H54 (cell line): ENCODE measurements around the gene ROGDI.

Experiments used
- DNase-seq: peaks from one replicate; pipeline ENCODE4 v3.0.0; 2011; ENCODE audit warnings: low spot score, mixed read lengths; ENCODE audit not compliant: insufficient read length
- FAIRE-seq: peaks from 3 replicates; lab custom pipeline; 2011; peaks lifted over from hg19 to GRCh38; lab: Jason Lieb, UNC
- POLR2A ChIP-seq: IDR thresholded peaks from 2 replicates; pipeline ENCODE4 v1.6.1; 2011; ENCODE audit warnings: low read depth, mild to moderate bottlenecking, low read length

The ROGDI gene, protein sequence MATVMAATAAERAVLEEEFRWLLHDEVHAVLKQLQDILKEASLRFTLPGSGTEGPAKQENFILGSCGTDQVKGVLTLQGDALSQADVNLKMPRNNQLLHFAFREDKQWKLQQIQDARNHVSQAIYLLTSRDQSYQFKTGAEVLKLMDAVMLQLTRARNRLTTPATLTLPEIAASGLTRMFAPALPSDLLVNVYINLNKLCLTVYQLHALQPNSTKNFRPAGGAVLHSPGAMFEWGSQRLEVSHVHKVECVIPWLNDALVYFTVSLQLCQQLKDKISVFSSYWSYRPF

DNA sequence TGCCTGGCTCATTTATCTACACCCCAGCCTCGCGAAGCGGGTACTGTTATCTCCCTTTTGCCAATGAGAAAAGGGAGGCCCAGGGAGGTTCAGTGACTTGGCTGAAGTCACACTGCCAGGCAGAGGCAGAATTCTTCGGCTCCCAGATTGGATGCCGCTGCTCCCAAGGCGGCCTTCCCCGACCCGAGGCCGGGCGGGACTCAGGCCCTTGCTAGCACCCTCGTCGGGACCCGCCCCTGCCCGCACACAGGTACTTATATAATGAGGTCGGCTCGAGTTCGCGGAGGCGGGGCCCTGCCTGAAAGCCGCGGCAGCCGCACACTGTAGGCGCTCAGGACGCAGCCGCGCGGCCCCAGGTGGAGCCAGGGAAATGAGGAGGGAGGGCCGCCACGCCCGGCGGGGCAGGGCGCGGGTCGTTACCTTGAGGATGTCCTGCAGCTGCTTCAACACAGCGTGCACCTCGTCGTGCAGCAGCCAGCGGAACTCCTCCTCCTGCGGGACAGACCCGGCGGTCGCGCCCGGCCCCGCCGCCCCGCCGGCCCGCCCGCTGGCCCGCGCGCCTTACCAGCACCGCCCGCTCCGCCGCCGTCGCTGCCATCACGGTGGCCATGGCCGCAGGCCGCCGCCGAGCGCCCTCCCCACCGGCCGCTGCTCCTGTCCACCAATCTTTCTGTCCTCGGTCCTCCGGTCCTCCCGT lies at the start of gene ROGDI:
ROGDI (minus strand) TSS at position 672 of the 697 bp plus-strand sequence; CDS start at position 610, 62 bp downstream.
- FAIRE-seq (no peak), DNase-seq (peak; percentile 70)
- peak; percentile 28 for TF ChIP-seq POLR2A

- FAIRE-seq (no peak), DNase-seq (no peak)
- TF ChIP-seq POLR2A: no peak
Observed at GRCh38 chr16:4850211-4850610, 47.8 kb upstream of the ROGDI start.

DNA sequence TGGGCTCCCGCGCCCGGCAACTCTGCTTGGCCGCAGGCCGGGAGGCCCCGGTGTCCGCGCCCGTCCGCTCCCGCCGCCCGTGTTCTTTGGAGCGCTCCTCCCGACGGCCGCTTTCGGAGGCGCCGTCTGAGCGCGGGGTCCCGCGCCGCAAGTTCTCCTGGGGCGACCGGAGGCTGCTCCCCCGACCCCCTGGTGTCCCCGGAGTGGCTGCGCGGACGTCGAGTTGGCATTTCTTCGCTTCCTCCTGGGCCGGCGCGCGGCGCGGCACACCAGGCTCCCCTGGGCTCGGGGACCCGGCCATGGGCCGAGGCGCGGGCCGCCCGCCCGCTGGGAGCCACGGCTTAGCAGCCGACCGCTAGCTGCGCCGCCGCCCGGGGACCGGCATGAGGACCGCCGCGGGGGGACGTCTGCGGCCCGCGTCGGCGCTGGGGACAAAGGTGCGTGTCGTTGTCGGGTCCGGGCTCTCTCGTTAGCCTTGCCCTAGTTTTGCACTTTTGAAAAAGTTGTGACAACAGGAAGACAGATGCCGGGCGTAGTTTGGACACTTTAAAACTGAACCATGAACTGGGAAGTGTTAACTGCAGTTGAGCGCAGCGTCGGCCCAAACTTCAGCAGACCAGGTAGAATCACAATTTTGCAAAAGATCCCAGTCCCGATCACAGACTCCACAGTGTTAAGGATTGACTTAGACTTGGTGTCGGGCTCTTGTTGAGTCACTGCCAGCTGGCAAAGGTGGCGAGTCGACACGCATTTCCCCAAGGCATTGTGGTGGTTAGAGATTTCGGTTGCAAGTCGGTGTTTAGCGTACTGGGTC lies 45.5 kb upstream of the ROGDI start:
- TF ChIP-seq POLR2A: no peak
- DNase-seq (peak; percentile 28), FAIRE-seq (peak; percentile 71)

- FAIRE-seq: peak; percentile 38
- TF ChIP-seq POLR2A: peak; percentile 79
- DNase-seq: peak; percentile 95
Observed at GRCh38 chr16:4846901-4847773, 44.7 kb upstream of the ROGDI start, which contains the start of the genes GLYR1 and UBN1. GLYR1 (minus strand) TSS chr16:4847288; CDS start chr16:4847265, 23 bp downstream. UBN1 (plus strand) TSS chr16:4847481; CDS start chr16:4852918, 5,437 bp downstream.

GRCh38 chr16:4846503-4846900 lies 44.1 kb upstream of the ROGDI start:
- peak; percentile 76 for TF ChIP-seq POLR2A
- DNase-seq (peak; percentile 34), FAIRE-seq (no peak)

DNA sequence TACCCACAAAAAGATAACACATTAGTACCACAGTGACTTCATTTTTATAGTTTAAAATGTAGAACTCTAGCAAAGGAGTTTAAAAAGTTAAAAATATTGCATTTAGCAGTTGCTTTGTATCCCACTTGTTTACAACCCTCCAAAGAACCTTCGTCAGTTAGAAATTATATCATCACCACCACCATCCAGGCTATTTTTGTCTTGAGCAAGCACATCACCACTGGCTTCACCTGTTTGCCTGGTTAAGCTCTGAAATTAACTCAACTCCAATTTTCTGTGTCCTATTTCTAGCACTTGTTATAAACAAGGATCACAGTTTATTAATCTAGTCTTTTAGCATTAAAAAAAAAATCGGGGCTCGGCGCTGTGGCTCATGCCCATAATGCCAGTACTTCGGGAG lies 38.6 kb upstream of the ROGDI start:
- no peak for TF ChIP-seq POLR2A
- no peak for FAIRE-seq
- DNase-seq: no peak

DNA sequence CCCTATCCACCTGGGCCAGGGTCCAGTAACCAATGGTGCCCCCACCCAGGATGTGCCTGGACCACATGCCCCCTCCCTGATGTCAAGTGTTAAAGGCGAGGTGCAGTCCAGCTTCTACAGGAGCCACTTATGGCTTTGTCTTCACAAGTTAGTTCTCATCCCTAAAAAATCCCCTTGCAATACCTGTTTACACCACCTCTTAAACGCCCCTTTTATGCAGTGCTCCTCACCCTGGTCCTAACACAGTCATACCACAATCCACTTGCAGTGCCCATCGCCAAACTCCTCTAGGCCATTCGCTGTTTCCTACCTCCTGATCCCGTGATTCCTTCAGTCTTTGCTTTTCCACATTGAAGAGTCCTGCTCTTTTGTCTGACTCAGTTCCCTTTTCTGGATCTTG lies 37.5 kb upstream of the ROGDI start:
- no peak for TF ChIP-seq POLR2A
- FAIRE-seq (no peak), DNase-seq (no peak)

GRCh38 chr16:4837733-4838501 lies 35.5 kb upstream of the ROGDI start:
- DNase-seq (no peak), FAIRE-seq (no peak)
- TF ChIP-seq POLR2A: no peak

- no peak for FAIRE-seq
- TF ChIP-seq POLR2A: no peak
Observed at GRCh38 chr16:4836727-4837126, 34.3 kb upstream of the ROGDI start.

DNA sequence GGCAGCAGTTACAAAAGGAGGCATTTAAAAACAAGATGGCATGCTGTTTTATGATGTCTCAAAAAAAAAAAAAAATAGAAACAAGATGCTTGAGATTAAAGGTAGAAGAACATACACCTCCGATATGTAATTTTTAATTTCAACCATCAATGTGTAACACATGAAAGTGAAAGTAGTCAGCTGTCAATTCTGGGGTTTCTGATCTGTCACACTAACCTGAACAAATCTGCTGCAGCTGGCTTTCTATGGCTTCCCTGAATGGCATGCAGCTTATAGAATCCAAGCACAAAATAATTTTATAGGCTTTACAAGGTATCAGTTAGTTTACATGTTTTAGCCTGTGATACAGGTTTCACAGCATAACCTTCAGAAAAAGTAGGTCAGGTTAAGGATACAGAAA lies 31.2 kb upstream of the ROGDI start:
- no peak for TF ChIP-seq POLR2A
- no peak for FAIRE-seq
- no peak for DNase-seq

More at GRCh38 chr16:4836727-4837126, 34.3 kb upstream of the ROGDI start:
- DNase-seq: no peak

GRCh38 chr16:4832698-4833343 lies 30.4 kb upstream of the ROGDI start:
- no peak for FAIRE-seq
- DNase-seq: no peak
- no peak for TF ChIP-seq POLR2A

DNA sequence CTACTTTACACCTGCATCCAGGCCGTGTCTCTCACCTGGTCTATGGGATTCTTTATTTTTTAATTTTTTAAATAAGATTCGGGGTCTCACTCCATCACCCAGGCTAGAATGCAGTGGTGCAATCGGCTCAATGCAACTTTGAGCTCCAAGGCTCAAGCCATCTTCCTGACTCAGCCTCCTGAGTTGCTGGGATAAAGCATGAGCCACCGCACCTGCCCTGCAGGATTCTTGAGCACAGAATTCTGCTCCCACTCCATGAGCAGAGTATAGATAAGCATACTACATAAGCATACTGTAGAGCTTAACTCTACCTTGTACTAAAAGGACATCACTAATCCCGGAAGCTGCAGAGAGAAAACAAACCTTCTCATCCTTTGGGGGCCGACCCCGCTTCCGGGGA lies 29.2 kb upstream of the ROGDI start:
- FAIRE-seq: no peak
- DNase-seq: no peak
- TF ChIP-seq POLR2A: no peak

DNA sequence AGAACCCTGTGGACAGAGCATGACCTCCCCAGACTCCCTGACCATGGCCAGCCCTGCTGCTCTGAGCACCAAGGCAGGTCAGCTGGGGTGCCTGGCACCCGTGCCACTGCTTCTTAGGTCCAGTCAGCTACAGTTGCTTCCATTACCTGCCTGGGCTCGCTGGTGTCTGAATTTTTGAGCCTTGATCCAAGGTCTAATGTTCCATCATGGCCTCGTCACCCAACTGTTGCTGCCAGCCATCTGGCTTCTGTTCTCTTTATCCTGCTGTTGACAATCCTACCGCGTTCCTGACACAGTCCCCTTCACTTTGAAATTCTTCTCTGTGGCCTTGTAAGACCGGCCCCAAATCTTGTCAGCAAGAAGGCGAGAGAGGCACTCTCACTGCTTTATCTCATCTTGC lies 28.0 kb upstream of the ROGDI start:
- no peak for FAIRE-seq
- DNase-seq: no peak
- no peak for TF ChIP-seq POLR2A
